Measurements from ENCODE around the gene FXYD2. TPM values are rescaled to one million over a fixed set of nuclear protein-coding genes. Genes with fewer than 3 reads are reported as not detected.

The FXYD2 gene
- total RNA-seq, 1 donor from 2014 or later: 1.3 TPM

GRCh38 chr11:117809236-117810055 is 15.1 kb downstream of the FXYD2 start:
- Histone ChIP-seq H3K27me3 (ENCODE audit: low read depth) (peaks cover 15% of the 10 kb centered on the region), H3K27ac (replicated peaks) (peak overlapping the region; percentile 62), H3K4me3 (peak overlapping the region; percentile 16), H3K9me3 (replicated peaks) (no peaks in the 10 kb centered on the region), H3K36me3 (no peaks in the 10 kb centered on the region), H3K4me1 (peaks cover 24% of the 10 kb centered on the region)
- DNase-seq: peak; percentile 80
- intact Hi-C loops (cut with micrococcal nuclease): loop anchor here (5.0 to 10.0 kb wide), 2 partner anchors 245 to 362 kb away; no protein-coding TSS in a partner anchor
- peak; percentile 80 for TF ChIP-seq CTCF (IDR thresholded peaks at IDR 0.05; ENCODE audit: borderline replicate concordance)

DNA sequence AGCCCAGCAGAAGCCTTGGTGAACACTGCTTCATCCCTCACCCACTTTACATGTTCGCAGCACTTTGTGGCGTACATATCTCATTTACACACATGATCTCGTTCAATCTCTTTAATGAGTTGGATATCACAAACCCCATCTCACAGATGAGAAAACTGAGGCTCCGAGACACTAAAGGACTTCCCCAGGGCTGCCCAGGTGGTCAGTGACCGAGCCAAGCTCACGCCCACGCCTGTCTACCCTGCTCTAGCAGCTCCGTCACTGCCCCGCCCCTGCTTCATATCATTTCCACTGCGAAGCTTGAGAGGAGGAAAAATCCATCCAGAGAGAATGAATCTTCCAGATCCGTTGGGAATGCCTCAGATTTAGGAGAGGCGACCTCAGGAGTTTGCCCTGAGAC is 15.8 kb downstream of the FXYD2 start:
- Histone ChIP-seq H3K4me1 (peaks cover 21% of the 10 kb centered on the region), H3K9me3 (replicated peaks) (no peaks in the 10 kb centered on the region), H3K36me3 (no peaks in the 10 kb centered on the region), H3K4me3 (peak overlapping the region; percentile 16), H3K27me3 (ENCODE audit: low read depth) (peaks cover 15% of the 10 kb centered on the region), H3K27ac (replicated peaks) (peak overlapping the region; percentile 62)
- intact Hi-C loops (cut with micrococcal nuclease): loop anchor here (5.0 to 10.0 kb wide), 2 partner anchors 246 to 361 kb away; no protein-coding TSS in a partner anchor
- TF ChIP-seq CTCF (IDR thresholded peaks at IDR 0.05; ENCODE audit: borderline replicate concordance): no peak
- no peak for DNase-seq

DNA sequence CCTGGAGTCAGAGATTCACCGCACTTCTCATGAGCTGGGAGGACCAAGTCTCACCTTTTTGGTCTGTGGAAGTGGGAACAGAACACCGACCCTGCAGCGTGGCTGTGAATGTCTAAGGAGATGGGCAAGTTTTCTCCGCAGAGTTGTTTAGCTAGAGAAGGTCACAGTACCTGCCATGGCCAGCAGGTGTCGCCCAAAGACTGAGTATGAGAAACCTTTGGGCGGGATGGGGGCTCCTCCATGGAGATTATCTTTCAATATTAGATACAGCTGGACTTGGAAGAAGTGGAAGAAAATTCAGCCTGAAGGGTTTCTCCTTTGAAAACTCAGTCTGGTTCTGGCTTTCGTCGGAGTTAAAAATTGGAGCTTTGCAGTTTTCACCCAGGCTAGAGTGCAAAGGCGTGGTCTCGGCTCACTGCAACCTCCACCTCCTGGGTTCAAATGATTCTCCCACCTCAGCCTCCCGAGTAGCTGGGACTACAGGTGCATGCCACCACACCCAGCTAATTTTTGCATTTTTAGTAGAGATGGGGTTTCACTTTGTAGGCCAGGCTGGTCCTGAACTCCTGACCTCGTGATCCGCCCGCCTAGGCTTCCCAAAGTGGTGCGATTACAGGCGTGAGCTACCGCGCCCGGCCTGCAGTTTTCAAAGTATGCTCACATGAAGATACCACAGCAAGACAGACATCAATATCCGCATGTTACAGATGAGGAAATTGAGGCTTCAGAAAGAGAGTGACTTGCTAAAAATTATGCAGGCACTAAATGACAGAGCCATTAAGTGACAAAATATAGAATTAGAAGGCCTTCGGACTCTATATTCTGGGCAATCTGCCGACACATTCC is 16.8 kb downstream of the FXYD2 start:
- Histone ChIP-seq H3K36me3 (no peaks in the 10 kb centered on the region), H3K4me1 (peaks cover 21% of the 10 kb centered on the region), H3K27ac (replicated peaks) (no peak overlapping the region), H3K27me3 (ENCODE audit: low read depth) (peaks cover 15% of the 10 kb centered on the region), H3K9me3 (replicated peaks) (no peaks in the 10 kb centered on the region), H3K4me3 (no peak overlapping the region)
- peak; percentile 82 for DNase-seq
- TF ChIP-seq CTCF (IDR thresholded peaks at IDR 0.05; ENCODE audit: borderline replicate concordance): peak; percentile 94
- intact Hi-C loops (cut with micrococcal nuclease): loop anchor here (5.0 to 10.0 kb wide), 2 partner anchors 247 to 360 kb away; no protein-coding TSS in a partner anchor

- no peak for DNase-seq
- no peaks in the 10 kb centered on the region for H3K9me3 ChIP-seq (replicated peaks)
- peaks cover 15% of the 10 kb centered on the region for H3K27me3 ChIP-seq (ENCODE audit: low read depth)
- H3K27ac ChIP-seq (replicated peaks): no peak overlapping the region
- no peaks in the 10 kb centered on the region for H3K36me3 ChIP-seq
- no peak for TF ChIP-seq CTCF (IDR thresholded peaks at IDR 0.05; ENCODE audit: borderline replicate concordance)
- intact Hi-C loops (cut with micrococcal nuclease): loop anchor here (5.0 to 10.0 kb wide), 2 partner anchors 248 to 360 kb away; no protein-coding TSS in a partner anchor
- H3K4me3 ChIP-seq: no peak overlapping the region
- peaks cover 21% of the 10 kb centered on the region for H3K4me1 ChIP-seq
Measured at GRCh38 chr11:117806846-117807245, 17.7 kb downstream of the FXYD2 start.

GRCh38 chr11:117805045-117805444 is 19.5 kb downstream of the FXYD2 start:
- Histone ChIP-seq H3K4me3 (no peak overlapping the region), H3K36me3 (no peaks in the 10 kb centered on the region), H3K27ac (replicated peaks) (no peak overlapping the region), H3K9me3 (replicated peaks) (no peaks in the 10 kb centered on the region), H3K27me3 (ENCODE audit: low read depth) (peaks cover 15% of the 10 kb centered on the region), H3K4me1 (peaks cover 21% of the 10 kb centered on the region)
- intact Hi-C loops (cut with micrococcal nuclease): loop anchor here (5.0 to 10.0 kb wide), 2 partner anchors 250 to 358 kb away; no protein-coding TSS in a partner anchor
- no peak for DNase-seq
- TF ChIP-seq CTCF (IDR thresholded peaks at IDR 0.05; ENCODE audit: borderline replicate concordance): no peak

All from left ventricle myocardium inferior (tissue), 1 donor.